Fibroblast of the aortic adventitia (primary cell): Measurements from ENCODE around the gene ZNF280B. TPM values are rescaled to one million over a fixed set of nuclear protein-coding genes. Genes with fewer than 3 reads are reported as not detected.
"Not testable (repeated sequence)": the region's sequence is repeated elsewhere in the genome, so short reads cannot be mapped to it uniquely, and the experiment has no call there.

ENCODE experiments used
- DNase-seq: peaks from one replicate; pipeline ENCODE4 v3.0.0-alpha.2; 2010; ENCODE audit warnings: low read depth
- H3K4me3 ChIP-seq: 2 replicates; pipeline ENCODE4 v1.5.1; 2011; ENCODE audit warnings: low read depth, mild to moderate bottlenecking, control low read depth, low read length, moderate library complexity
- CTCF ChIP-seq: IDR thresholded peaks from 2 replicates; pipeline ENCODE4 v1.5.1; 2011; ENCODE audit warnings: mild to moderate bottlenecking, low read length, control low read depth, inconsistent platforms; ENCODE audit not compliant: insufficient read depth
- total RNA-seq: library from RNA; depleted of rRNA; stranded (reverse); fragments of >200 nt; gene quantifications from 2 replicates; pipeline ENCODE4 v1.2.3, GENCODE V29; 2012; ENCODE audit warnings: low replicate concordance

Gene ZNF280B
- total RNA-seq, 1 donor, result 0.45 TPM

- no peak overlapping the region for H3K4me3 ChIP-seq
- DNase-seq, result no peak
- TF ChIP-seq CTCF, result no peak
These were observed 28.0 kb upstream of the ZNF280B start for GRCh38 chr22:22536515-22536914.

GRCh38 chr22:22535662-22536061 lies 27.1 kb upstream of the ZNF280B start:
- no peak for DNase-seq
- no peak overlapping the region for H3K4me3 ChIP-seq
- no peak for TF ChIP-seq CTCF

- no peak for DNase-seq
- no peak for TF ChIP-seq CTCF
- H3K4me3 ChIP-seq, result no peak overlapping the region
These were observed 26.3 kb upstream of the ZNF280B start for GRCh38 chr22:22534604-22535415.

- no peak for DNase-seq
- H3K4me3 ChIP-seq, result no peak overlapping the region
- no peak for TF ChIP-seq CTCF
These were observed 25.3 kb upstream of the ZNF280B start for GRCh38 chr22:22533863-22534262.

- no peak overlapping the region for H3K4me3 ChIP-seq
- no peak for DNase-seq
- TF ChIP-seq CTCF, result no peak
These were observed 24.9 kb upstream of the ZNF280B start for GRCh38 chr22:22533417-22533816.

- not testable (repeated sequence) for H3K4me3 ChIP-seq, DNase-seq
These were observed 24.1 kb upstream of the ZNF280B start for GRCh38 chr22:22532547-22533071.

GRCh38 chr22:22531770-22532546 lies 23.4 kb upstream of the ZNF280B start:
- DNase-seq, result no peak
- H3K4me3 ChIP-seq, result no peak overlapping the region
- no peak for TF ChIP-seq CTCF
